DOHH2 (cell line): ENCODE measurements around the gene FGF22.

ENCODE experiments used
- H3F3A ChIP-seq: fragments of 200-600 bp; sonication (generic), shearing (Covaris generic); 2 replicates; pipeline ENCODE4 v1.6.0; 2016; ENCODE audit warnings: antibody characterized with exemption, mild to moderate bottlenecking; ENCODE audit not compliant: control insufficient read depth, insufficient read depth
- H3K27ac ChIP-seq: fragments of 200-600 bp; sonication (generic); 2 replicates; pipeline ENCODE4 v1.5.1; 2014; ENCODE audit warnings: low read depth, mild to moderate bottlenecking, low read length, moderate library complexity
- H3K27me3 ChIP-seq: fragments of 200-600 bp; sonication (generic); 2 replicates; pipeline ENCODE4 v1.6.1; 2014; ENCODE audit warnings: mild to moderate bottlenecking, low read length, mixed read lengths; ENCODE audit not compliant: control insufficient read depth
- H3K36me3 ChIP-seq: fragments of 200-600 bp; sonication (generic); 2 replicates; pipeline ENCODE4 v1.6.1; 2014; ENCODE audit warnings: mild to moderate bottlenecking, low read length, moderate library complexity, mixed read lengths; ENCODE audit not compliant: control insufficient read depth
- H3K4me1 ChIP-seq: fragments of 200-600 bp; sonication (generic); 2 replicates; pipeline ENCODE4 v1.6.1; 2014; ENCODE audit warnings: mild to moderate bottlenecking, low read length, mixed read lengths; ENCODE audit not compliant: control insufficient read depth
- H3K4me2 ChIP-seq: fragments of 200-600 bp; sonication (generic); 2 replicates; pipeline ENCODE4 v1.6.0; 2014; ENCODE audit warnings: mild to moderate bottlenecking, low read length, moderate library complexity
- H3K4me3 ChIP-seq: fragments of 200-600 bp; sonication (generic); 2 replicates; pipeline ENCODE4 v1.5.1; 2014; ENCODE audit warnings: mild to moderate bottlenecking, low read length, mixed read lengths
- H3K79me2 ChIP-seq: fragments of 200-600 bp; sonication (generic); 2 replicates; pipeline ENCODE4 v1.6.1; 2014; ENCODE audit warnings: mild to moderate bottlenecking, low read length, mixed read lengths; ENCODE audit not compliant: control insufficient read depth
- H3K9me2 ChIP-seq: fragments of 200-600 bp; sonication (generic); replicated peaks from 2 replicates; pipeline ENCODE4 v1.6.1; 2014; ENCODE audit warnings: mild to moderate bottlenecking, low read length, mixed read lengths; ENCODE audit not compliant: control insufficient read depth
- H3K9me3 ChIP-seq: fragments of 200-600 bp; sonication (generic); 2 replicates; pipeline ENCODE4 v1.6.1; 2014; ENCODE audit warnings: antibody characterized with exemption, low read length, mixed read lengths; ENCODE audit not compliant: control insufficient read depth, insufficient read depth
- H4K20me1 ChIP-seq: fragments of 200-600 bp; sonication (generic); 2 replicates; pipeline ENCODE4 v1.6.0; 2014; ENCODE audit warnings: low read depth, mild to moderate bottlenecking, antibody characterized with exemption, low read length, moderate library complexity; ENCODE audit not compliant: control insufficient read depth, insufficient read depth
- EZH2phosphoT487 ChIP-seq: fragments of 200-600 bp; sonication (generic); IDR thresholded peaks from 2 replicates; pipeline ENCODE4 v1.6.1; 2017; ENCODE audit warnings: borderline replicate concordance, mild to moderate bottlenecking, antibody characterized with exemption, low read length, moderate library complexity, mixed read lengths
- TF ChIP-seq, protein P1 (sequence below): fragments of 200-600 bp; sonication (generic); IDR thresholded peaks from one replicate; pipeline ENCODE4 v1.5.1; 2014; ENCODE audit warnings: antibody characterized with exemption, mild to moderate bottlenecking, low read depth, low read length; ENCODE audit not compliant: poor library complexity, severe bottlenecking

Gene FGF22

DNA sequence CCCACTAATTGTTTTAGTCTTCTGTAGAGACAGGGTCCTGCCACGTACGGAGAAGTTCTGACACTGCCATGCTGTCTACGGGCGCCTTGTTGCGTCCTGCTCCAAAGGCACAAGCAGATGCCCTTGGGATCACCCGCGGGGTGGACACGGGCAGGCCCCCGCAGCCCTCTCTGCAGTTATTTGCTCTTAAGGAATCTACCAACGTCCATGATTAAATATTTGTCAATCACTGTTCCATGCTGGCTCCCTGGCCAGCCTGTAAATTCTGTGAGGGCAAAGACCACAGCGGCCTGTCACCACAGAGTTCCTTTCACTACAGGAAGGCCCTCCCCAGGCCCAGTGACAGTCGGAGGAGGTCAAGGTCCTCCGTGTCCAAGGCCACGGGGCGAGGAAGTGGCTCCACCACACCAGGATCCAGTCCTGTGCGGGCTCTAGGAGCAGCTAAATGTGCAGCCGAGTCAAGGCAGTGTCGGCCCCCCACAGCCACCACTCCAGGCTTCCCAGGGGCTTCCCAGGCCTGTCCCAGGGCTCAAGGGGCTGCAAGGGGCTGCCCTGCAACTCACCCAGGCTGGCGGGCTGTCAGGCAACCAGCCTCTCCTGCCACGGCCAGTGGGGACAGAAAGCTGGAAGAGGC lies 21.2 kb downstream of the FGF22 start:
- Histone ChIP-seq H3K9me3 (no peaks in the 10 kb centered on the region), H3K4me1 (peaks cover 34% of the 10 kb centered on the region), H3K4me2 (peak overlapping the region; percentile 82), H3K4me3 (peak overlapping the region; percentile 82), H3K9me2 (no peaks in the 10 kb centered on the region), H3F3A (no peaks in the 10 kb centered on the region), H4K20me1 (peaks cover 30% of the 10 kb centered on the region), H3K36me3 (peaks cover 64% of the 10 kb centered on the region), H3K27ac (peak overlapping the region; percentile 64; the same call in 1 of the 2 replicates), H3K27me3 (no peaks in the 10 kb centered on the region), H3K79me2 (peaks cover 74% of the 10 kb centered on the region)
- TF ChIP-seq, protein P1, sequence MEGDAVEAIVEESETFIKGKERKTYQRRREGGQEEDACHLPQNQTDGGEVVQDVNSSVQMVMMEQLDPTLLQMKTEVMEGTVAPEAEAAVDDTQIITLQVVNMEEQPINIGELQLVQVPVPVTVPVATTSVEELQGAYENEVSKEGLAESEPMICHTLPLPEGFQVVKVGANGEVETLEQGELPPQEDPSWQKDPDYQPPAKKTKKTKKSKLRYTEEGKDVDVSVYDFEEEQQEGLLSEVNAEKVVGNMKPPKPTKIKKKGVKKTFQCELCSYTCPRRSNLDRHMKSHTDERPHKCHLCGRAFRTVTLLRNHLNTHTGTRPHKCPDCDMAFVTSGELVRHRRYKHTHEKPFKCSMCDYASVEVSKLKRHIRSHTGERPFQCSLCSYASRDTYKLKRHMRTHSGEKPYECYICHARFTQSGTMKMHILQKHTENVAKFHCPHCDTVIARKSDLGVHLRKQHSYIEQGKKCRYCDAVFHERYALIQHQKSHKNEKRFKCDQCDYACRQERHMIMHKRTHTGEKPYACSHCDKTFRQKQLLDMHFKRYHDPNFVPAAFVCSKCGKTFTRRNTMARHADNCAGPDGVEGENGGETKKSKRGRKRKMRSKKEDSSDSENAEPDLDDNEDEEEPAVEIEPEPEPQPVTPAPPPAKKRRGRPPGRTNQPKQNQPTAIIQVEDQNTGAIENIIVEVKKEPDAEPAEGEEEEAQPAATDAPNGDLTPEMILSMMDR = no peak
- no peak for TF ChIP-seq EZH2phosphoT487

DNA sequence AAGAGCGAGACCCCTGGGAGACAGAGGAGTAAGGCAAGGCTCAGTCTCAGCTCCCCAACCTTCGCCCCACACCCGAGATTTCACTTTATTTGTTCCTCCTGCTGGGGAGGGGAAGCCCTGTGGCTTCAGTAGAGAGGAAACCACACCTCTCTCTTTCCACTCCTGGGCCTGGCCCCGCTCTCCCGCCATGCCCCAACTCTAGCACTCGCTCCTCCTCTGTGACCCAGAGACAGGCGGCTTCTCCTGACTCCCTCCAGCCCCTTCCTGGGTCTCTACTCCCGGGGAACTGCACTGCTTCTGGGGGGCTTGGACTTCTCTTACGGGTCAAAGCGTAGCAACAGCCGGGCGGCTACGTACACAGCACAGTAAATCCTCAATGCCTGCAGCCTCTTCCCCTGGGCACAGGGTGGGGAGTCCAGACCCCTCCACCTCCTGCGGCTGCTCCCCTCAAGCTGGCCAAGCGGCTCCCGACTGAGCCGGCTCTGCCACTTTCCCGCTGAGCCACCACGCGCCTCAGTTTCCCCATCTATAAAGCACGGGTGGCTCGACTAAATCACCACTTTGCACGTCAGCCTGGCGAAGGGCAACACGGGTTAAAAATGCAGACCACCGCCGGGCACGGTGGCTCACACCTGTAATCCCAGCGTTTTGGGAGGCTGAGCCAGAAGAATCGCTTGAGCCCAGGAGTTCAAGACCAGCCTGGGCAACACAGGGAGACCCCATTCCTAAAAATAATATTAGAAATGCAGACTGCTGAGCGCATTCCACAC lies 21.9 kb downstream of the FGF22 start:
- peak overlapping the region; percentile 64 for H3K27ac ChIP-seq

DNA sequence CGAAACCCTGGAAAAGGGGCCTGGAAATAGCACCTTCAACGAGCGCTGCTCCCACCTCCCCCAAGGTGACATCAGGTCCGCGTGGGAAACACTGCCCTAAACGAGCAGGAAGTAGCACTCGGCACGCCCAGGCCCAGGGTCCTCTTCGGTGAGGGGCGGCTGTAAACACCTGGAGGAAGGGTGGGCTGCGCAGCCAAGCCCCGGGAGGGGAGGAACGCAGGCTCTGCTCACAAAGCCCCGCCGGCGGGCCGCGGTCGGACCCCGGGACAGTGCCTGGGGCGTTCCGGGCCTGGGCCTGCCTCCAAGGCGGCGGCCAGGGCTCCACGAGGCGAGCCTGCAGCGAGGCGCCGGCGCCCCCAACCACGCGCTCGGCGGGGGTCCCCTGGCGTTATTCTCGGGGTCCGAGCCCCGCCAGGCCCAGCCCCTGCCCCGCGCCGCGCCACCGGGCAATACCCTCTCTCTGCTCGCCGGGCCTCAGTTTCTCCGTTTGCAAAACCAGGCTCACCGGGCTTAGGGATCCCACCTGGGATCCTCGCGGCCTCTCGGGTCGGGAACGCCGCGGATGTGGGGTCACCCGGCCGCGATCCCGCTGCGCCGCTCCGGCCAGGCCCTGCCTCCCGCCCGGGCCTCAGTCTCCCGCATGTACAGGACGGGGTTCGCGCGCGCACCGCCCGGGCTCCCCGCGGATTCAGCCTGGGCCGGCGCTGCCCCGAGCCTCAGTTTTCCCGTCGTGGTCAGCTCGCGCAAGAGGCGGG lies 22.7 kb downstream of the FGF22 start:
- H3K4me2 ChIP-seq = peak overlapping the region; percentile 82
- peaks cover 30% of the 10 kb centered on the region for H4K20me1 ChIP-seq
- peaks cover 34% of the 10 kb centered on the region for H3K4me1 ChIP-seq
- peaks cover 52% of the 10 kb centered on the region for H3K36me3 ChIP-seq
- peak overlapping the region; percentile 64 for H3K27ac ChIP-seq
- TF ChIP-seq, protein P1 = no peak
- TF ChIP-seq EZH2phosphoT487 = no peak
- no peaks in the 10 kb centered on the region for H3F3A ChIP-seq
- no peaks in the 10 kb centered on the region for H3K27me3 ChIP-seq
- H3K79me2 ChIP-seq = peaks cover 60% of the 10 kb centered on the region
- H3K4me3 ChIP-seq = peak overlapping the region; percentile 82
- no peaks in the 10 kb centered on the region for H3K9me3 ChIP-seq
- no peaks in the 10 kb centered on the region for H3K9me2 ChIP-seq

More for the DNA sequence above, 21.9 kb downstream of the FGF22 start:
- H3K27me3 ChIP-seq = no peaks in the 10 kb centered on the region
- H3K4me1 ChIP-seq = peaks cover 34% of the 10 kb centered on the region
- no peaks in the 10 kb centered on the region for H3K9me3 ChIP-seq
- TF ChIP-seq, protein P1 = no peak
- TF ChIP-seq EZH2phosphoT487 = no peak
- peaks cover 60% of the 10 kb centered on the region for H3K36me3 ChIP-seq
- H3K4me2 ChIP-seq = peak overlapping the region; percentile 82
- H3K9me2 ChIP-seq = no peaks in the 10 kb centered on the region
- no peaks in the 10 kb centered on the region for H3F3A ChIP-seq
- peaks cover 67% of the 10 kb centered on the region for H3K79me2 ChIP-seq
- peaks cover 30% of the 10 kb centered on the region for H4K20me1 ChIP-seq
- peak overlapping the region; percentile 82 for H3K4me3 ChIP-seq
